Fibroblast of the aortic adventitia (primary cell): ENCODE results near the gene SEPTIN8. TPM values are rescaled to one million over a fixed set of nuclear protein-coding genes. Genes with fewer than 3 reads are reported as not detected.

Experiments used
- DNase-seq: peaks from one replicate; pipeline ENCODE4 v3.0.0-alpha.2; 2010; ENCODE audit warnings: low read depth
- H3K4me3 ChIP-seq: 2 replicates; pipeline ENCODE4 v1.5.1; 2011; ENCODE audit warnings: low read depth, mild to moderate bottlenecking, control low read depth, low read length, moderate library complexity
- total RNA-seq: library from RNA; depleted of rRNA; stranded (reverse); fragments of >200 nt; gene quantifications from 2 replicates; pipeline ENCODE4 v1.2.3, GENCODE V29; 2012; ENCODE audit warnings: low replicate concordance
- TF ChIP-seq, protein P1 (sequence below): IDR thresholded peaks from 2 replicates; pipeline ENCODE4 v1.5.1; 2011; ENCODE audit warnings: mild to moderate bottlenecking, low read length, control low read depth, inconsistent platforms; ENCODE audit not compliant: insufficient read depth

The SEPTIN8 gene
- total RNA-seq, 1 donor: 43.0 TPM

GRCh38 chr5:132759114-132760048 is 17.7 kb downstream of the SEPTIN8 start:
- TF ChIP-seq, protein P1, sequence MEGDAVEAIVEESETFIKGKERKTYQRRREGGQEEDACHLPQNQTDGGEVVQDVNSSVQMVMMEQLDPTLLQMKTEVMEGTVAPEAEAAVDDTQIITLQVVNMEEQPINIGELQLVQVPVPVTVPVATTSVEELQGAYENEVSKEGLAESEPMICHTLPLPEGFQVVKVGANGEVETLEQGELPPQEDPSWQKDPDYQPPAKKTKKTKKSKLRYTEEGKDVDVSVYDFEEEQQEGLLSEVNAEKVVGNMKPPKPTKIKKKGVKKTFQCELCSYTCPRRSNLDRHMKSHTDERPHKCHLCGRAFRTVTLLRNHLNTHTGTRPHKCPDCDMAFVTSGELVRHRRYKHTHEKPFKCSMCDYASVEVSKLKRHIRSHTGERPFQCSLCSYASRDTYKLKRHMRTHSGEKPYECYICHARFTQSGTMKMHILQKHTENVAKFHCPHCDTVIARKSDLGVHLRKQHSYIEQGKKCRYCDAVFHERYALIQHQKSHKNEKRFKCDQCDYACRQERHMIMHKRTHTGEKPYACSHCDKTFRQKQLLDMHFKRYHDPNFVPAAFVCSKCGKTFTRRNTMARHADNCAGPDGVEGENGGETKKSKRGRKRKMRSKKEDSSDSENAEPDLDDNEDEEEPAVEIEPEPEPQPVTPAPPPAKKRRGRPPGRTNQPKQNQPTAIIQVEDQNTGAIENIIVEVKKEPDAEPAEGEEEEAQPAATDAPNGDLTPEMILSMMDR: no peak
- DNase-seq: no peak
- H3K4me3 ChIP-seq: no peak overlapping the region

DNA sequence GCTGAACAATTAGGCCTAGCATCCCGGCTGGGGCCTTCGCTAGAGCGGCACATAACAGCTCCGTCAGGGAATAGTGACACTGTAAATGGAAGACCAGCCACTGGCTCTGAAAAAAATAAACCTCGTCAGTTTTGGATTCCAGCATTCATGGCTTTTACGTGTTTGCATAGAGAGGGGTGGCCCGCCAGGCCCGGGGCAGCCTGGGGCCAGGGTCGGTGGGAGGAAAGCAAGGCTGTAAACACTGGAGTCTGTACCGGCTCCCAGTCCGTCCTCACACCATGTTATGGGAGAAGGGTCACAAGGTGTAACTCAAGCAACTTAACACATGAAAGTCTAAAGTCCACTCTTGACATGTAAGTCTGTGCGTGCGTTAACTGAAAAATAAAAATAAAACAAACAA is 18.6 kb downstream of the SEPTIN8 start:
- no peak overlapping the region for H3K4me3 ChIP-seq
- DNase-seq: no peak
- TF ChIP-seq, protein P1: no peak

DNA sequence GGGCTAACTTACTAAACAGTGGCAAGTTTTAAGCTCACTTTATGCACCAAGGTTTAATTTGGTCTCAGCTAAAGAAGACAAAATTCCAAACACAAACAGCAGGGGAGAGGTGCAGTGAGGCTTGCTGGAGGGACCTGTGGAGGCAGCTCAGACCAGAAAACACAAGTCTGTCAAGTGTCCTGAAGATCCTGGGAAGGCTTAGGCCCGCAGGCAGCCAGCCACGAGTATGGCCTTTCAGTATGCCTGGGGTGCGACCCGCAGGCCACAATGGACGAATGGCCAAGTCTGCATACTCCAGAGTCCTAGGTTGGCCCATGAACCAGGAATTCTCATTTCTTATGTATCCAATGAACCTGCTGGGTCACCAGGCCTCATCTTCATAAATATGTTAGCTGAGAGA is 20.5 kb downstream of the SEPTIN8 start:
- TF ChIP-seq, protein P1: no peak
- H3K4me3 ChIP-seq: no peak overlapping the region
- no peak for DNase-seq

GRCh38 chr5:132754947-132755346 is 22.1 kb downstream of the SEPTIN8 start:
- H3K4me3 ChIP-seq: no peak overlapping the region
- peak; percentile 58 for DNase-seq
- TF ChIP-seq, protein P1: peak; percentile 30

DNA sequence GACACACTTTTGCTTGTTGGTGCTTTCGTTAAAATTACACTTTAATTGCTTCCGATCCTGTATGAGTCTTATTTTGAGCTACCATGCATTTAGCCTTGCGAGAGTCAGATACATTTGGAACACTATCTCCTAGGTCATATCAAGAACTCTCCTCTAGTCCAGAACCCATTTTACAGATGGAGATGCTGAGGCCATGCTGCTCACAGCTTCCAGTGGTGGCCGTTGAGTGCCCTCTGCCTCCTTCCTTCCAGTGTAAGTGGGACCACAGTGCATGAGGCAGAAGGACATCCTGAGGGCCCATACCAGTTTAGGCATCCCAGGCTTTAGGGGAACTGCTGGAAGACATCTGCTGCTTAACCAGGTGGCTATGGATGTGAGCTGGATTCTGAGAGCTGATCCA is 22.9 kb downstream of the SEPTIN8 start:
- TF ChIP-seq, protein P1: no peak
- DNase-seq: no peak

DNA sequence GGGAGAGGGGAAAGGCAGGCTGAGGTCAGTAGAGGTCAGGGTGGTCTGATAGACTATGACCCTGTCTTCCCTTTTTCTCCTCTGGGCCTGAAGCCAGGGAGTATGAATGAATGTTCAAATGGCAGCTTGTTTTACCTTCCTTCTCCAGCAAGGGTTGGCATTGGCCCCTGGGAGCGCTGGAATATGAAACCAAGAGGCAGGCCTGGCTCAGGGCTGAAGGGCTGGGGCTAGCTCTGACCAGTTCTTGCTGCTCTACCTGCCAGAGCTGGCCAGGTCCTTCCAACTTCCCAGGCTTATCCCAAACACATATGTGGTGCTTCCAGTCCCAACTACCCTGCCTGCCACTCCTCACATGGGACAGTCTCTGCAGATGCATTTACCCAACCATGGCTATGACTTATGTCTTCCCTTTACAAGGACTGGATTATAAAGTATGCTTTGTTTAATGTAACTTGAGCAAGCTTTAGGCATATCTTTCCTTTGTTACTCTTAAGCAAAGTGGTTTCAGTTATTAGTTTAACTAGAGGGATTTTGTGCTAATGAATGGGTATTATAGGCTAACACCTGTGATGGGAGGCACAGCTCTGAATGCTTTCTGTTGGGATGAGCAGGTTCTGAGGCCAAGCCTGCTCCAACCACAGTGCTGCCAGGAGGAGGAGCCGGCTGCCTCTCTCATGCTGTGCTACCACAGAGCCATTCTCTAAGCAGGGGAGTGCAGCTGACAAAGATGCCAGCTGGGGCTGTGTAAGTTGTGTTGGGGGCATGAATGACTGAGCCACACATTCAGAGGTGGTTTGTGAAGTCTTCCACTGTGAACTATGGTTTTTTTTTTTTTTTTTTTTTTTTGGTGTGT is 23.7 kb downstream of the SEPTIN8 start:
- no peak overlapping the region for H3K4me3 ChIP-seq
- no peak for DNase-seq
- TF ChIP-seq, protein P1: peak; percentile 19

More for the DNA sequence above, 22.9 kb downstream of the SEPTIN8 start:
- no peak overlapping the region for H3K4me3 ChIP-seq
